ENCODE data around the gene ATG3.

DNA sequence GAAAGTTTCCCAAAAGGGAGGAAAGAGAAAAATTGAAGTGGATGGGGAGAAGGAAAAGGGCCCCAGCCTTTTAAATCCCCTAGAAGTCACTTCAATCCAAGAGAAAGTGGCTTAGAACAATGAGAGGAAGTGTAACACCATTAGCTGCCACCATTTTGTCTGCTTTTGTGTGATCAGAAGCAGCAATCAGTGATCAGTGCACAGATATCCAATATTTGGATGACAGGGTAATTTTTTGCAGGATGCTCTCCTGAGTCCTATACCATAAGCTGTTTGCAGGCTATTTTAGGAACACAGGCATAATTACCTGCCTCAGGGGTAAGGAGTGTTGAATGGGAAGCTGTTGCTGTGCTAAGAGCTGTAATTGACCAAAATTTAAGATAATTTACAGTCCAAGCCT, 31.5 kb upstream of the ATG3 start:
- TF ChIP-seq, protein P1, sequence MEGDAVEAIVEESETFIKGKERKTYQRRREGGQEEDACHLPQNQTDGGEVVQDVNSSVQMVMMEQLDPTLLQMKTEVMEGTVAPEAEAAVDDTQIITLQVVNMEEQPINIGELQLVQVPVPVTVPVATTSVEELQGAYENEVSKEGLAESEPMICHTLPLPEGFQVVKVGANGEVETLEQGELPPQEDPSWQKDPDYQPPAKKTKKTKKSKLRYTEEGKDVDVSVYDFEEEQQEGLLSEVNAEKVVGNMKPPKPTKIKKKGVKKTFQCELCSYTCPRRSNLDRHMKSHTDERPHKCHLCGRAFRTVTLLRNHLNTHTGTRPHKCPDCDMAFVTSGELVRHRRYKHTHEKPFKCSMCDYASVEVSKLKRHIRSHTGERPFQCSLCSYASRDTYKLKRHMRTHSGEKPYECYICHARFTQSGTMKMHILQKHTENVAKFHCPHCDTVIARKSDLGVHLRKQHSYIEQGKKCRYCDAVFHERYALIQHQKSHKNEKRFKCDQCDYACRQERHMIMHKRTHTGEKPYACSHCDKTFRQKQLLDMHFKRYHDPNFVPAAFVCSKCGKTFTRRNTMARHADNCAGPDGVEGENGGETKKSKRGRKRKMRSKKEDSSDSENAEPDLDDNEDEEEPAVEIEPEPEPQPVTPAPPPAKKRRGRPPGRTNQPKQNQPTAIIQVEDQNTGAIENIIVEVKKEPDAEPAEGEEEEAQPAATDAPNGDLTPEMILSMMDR (IDR thresholded peaks at IDR 0.05; ENCODE audit: extremely low read depth in 1 of 2, insufficient read depth in 1 of 2, low read depth in 1 of 2, low read length in 2 of 2) = no peak
- TF ChIP-seq FOS (IDR thresholded peaks at IDR 0.05; ENCODE audit: borderline replicate concordance, insufficient read depth, low read length) (no peak), POLR2A (IDR thresholded peaks at IDR 0.05; ENCODE audit: low read depth, low read length) (no peak)

Measured in endothelial cell of umbilical vein (primary cell).